ENCODE data around the gene UBA7. TPM values are rescaled to one million over a fixed set of nuclear protein-coding genes. Genes with fewer than 3 reads are reported as not detected.

The UBA7 gene
- total and polyA plus RNA-seq, 2 of the 13 experiments (the other 11 are each of a cell fraction or from before 2014, with no cell fraction given), result 9.5 to 16.5 TPM

DNA sequence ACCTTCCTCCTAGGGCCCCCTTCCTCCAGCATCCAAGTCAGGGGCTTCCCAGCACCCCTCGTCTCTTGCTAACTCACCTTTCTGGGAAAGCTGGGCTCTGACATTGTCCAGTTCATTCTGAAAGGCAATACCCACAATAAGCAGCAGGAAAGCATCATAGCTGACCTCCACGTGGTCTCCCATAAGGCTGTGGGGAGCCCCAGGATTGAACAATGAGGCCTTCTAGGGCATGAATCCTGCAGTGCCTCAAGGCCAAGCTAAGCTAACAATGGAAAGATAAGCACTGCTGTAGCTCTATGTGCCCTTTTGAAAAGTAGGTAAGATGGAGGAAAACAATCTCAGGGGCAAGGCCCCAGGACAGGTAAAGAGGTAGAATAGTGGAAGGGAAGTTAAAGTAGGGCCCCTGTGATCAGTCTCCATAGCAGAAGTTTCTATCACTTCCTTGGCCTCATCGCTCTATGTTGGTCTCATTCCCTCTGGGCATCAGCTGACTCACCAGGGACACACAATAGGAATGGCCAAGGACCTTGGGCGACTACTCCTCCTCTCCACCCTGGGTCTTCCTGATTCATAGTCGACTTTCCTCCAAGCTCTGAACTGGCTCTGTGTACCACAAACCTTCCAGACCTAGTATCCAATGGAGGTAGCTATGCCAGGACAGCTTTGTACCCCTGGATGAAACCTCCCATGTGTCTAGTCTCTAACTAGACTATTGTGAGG, 30.9 kb upstream of the UBA7 start (continued):
- 0 out of 2 replicates have a peak, but pooled peaks have one; percentile 61 for TF ChIP-seq ZNF205 (CRISPR knock-in tag; IDR thresholded peaks at IDR 0.05)
- TF ChIP-seq SOX5 (CRISPR knock-in tag; IDR thresholded peaks at IDR 0.05; ENCODE audit: borderline replicate concordance), result peak; percentile 89
- TF ChIP-seq ZNF20 (CRISPR knock-in tag; IDR thresholded peaks at IDR 0.05), result no peak
- TF ChIP-seq HMGXB4 (CRISPR knock-in tag; IDR thresholded peaks at IDR 0.05; ENCODE audit: borderline replicate concordance in 1 of 2, low read depth in 1 of 2), result no peak
- peak; percentile 60 for TF ChIP-seq SAP130 (CRISPR knock-in tag; IDR thresholded peaks at IDR 0.05; ENCODE audit: low read depth)
- peak in 1 of 2 experiments; percentile 23; a peak in 1 of 4 replicates for TF ChIP-seq KLF16 (CRISPR knock-in tag; IDR thresholded peaks at IDR 0.05)
- peak; percentile 71; the same call in 1 of the 2 replicates for TF ChIP-seq HOXA3 (CRISPR knock-in tag; IDR thresholded peaks at IDR 0.05)
- no peak for TF ChIP-seq GPN1 (CRISPR knock-in tag; IDR thresholded peaks at IDR 0.05; ENCODE audit: borderline replicate concordance)
- TF ChIP-seq GATAD2A (CRISPR knock-in tag; IDR thresholded peaks at IDR 0.05), result peak; percentile 82
- peak; percentile 85 for TF ChIP-seq ZNF143 (CRISPR knock-in tag; IDR thresholded peaks at IDR 0.05)
- TF ChIP-seq, protein P1, sequence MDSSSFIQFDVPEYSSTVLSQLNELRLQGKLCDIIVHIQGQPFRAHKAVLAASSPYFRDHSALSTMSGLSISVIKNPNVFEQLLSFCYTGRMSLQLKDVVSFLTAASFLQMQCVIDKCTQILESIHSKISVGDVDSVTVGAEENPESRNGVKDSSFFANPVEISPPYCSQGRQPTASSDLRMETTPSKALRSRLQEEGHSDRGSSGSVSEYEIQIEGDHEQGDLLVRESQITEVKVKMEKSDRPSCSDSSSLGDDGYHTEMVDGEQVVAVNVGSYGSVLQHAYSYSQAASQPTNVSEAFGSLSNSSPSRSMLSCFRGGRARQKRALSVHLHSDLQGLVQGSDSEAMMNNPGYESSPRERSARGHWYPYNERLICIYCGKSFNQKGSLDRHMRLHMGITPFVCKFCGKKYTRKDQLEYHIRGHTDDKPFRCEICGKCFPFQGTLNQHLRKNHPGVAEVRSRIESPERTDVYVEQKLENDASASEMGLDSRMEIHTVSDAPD (CRISPR knock-in tag; IDR thresholded peaks at IDR 0.05), result no peak
- no peak for TF ChIP-seq PLRG1 (conservative IDR thresholded peaks at IDR 0.05)
- no peak for TF ChIP-seq ZNF768 (CRISPR knock-in tag; IDR thresholded peaks at IDR 0.05)
- peak; percentile 68 for TF ChIP-seq FOXA3 (CRISPR knock-in tag; IDR thresholded peaks at IDR 0.05)
- no peak for TF ChIP-seq ESRRA (CRISPR knock-in tag; IDR thresholded peaks at IDR 0.05; ENCODE audit: low read depth)
- TF ChIP-seq ZNF792 (CRISPR knock-in tag; IDR thresholded peaks at IDR 0.05), result 0 out of 2 replicates have a peak, but pooled peaks have one; percentile 16
- no peak for TF ChIP-seq ZNF333 (CRISPR knock-in tag; IDR thresholded peaks at IDR 0.05; ENCODE audit: borderline replicate concordance)
- TF ChIP-seq GFI1 (CRISPR knock-in tag; IDR thresholded peaks at IDR 0.05; ENCODE audit: borderline replicate concordance), result 0 out of 2 replicates have a peak, but pooled peaks have one; percentile 36
- no peak for TF ChIP-seq ZNF766 (CRISPR knock-in tag; IDR thresholded peaks at IDR 0.05; ENCODE audit: borderline replicate concordance)
- TF ChIP-seq KDM1A (CRISPR knock-in tag; IDR thresholded peaks at IDR 0.05), result peak; percentile 65; the same call in 1 of the 2 replicates
- TF ChIP-seq ZNF83 (CRISPR knock-in tag; IDR thresholded peaks at IDR 0.05; ENCODE audit: borderline replicate concordance), result no peak
- TF ChIP-seq YEATS2 (CRISPR knock-in tag; IDR thresholded peaks at IDR 0.05; ENCODE audit: borderline replicate concordance), result peak; percentile 38; the same call in 1 of the 2 replicates
- TF ChIP-seq MED1 (CRISPR knock-in tag; IDR thresholded peaks at IDR 0.05), result peak; percentile 48
- TF ChIP-seq ARID5B (CRISPR knock-in tag; IDR thresholded peaks at IDR 0.05), result peak; percentile 63
- TF ChIP-seq KDM6A (CRISPR knock-in tag; IDR thresholded peaks at IDR 0.05; ENCODE audit: low read depth), result 0 out of 2 replicates have a peak, but pooled peaks have one; percentile 35

Measured in HepG2 (cell line).